22Rv1 (cell line): Measurements from ENCODE around the gene BRF1.

Source experiments
- H3K27ac ChIP-seq: fragments of 450-650 bp; 2 replicates; pipeline ENCODE4 v1.5.1; 2017
- ZFX ChIP-seq: fragments of 450-650 bp; IDR thresholded peaks from 2 replicates; pipeline ENCODE4 v1.6.1; 2017; ENCODE audit warnings: antibody characterized with exemption, borderline replicate concordance
- TF ChIP-seq, protein P1 (sequence below): fragments of 450-650 bp; IDR thresholded peaks from 2 replicates; pipeline ENCODE4 v1.5.1; 2017; ENCODE audit warnings: mild to moderate bottlenecking

Gene BRF1

DNA sequence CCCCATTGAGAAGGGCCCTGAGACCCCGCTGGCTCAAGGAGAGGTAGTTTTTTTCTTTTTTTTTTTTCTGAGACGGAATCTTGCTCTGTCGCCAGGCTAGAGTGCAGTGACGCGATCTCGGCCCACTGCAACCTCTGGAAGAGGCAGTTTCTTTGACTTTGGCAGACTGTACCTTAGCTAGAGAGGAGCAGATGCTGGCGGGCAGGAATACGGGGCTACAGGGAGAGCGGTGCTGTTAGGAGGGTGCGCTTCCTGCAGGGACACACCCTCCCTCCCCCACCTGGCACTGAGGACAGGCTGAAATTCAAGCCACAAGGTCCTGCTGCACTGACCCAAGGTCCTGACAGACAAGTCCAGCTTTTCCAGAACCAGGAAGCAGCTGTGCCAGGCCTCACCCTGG, 87.4 kb downstream of the BRF1 start:
- H3K27ac ChIP-seq = no peak overlapping the region
- TF ChIP-seq, protein P1, sequence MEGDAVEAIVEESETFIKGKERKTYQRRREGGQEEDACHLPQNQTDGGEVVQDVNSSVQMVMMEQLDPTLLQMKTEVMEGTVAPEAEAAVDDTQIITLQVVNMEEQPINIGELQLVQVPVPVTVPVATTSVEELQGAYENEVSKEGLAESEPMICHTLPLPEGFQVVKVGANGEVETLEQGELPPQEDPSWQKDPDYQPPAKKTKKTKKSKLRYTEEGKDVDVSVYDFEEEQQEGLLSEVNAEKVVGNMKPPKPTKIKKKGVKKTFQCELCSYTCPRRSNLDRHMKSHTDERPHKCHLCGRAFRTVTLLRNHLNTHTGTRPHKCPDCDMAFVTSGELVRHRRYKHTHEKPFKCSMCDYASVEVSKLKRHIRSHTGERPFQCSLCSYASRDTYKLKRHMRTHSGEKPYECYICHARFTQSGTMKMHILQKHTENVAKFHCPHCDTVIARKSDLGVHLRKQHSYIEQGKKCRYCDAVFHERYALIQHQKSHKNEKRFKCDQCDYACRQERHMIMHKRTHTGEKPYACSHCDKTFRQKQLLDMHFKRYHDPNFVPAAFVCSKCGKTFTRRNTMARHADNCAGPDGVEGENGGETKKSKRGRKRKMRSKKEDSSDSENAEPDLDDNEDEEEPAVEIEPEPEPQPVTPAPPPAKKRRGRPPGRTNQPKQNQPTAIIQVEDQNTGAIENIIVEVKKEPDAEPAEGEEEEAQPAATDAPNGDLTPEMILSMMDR = no peak
- TF ChIP-seq ZFX = no peak

DNA sequence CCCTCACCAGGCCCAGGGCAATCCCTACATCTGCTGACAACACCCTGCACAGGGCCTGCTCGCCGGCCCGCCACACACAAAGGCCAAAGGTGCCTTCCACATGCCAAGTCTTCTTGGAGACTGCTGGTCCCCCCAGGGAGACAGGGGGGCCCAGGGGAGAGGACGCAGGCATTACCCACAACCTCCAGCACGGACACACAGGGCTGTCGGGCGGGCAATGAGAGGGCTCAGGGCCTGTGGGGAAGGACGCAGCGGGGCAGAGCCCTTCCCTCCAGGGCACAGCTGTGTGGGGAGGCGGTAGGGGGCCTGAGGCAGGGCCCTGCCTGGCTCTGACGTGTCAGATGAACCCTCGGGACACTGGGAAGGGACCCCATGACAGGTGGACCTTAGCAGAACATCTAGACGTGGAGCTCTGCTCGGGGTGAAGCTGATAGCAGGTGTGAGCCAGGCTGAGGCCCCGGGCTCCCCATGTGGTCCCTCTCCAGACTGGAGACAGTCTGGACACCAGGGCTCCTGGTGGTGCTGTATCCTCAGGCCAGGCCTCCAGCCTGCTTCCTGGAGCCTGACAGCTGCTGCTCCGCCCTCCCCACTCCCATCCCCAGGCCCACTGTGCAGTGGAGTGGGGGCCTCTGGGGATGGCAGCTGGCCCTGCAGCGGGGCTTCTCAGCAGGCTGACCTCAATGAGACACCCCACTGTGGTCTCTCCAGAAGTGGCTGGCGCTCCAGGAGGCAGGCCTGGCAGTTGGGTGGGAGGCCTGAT, 88.1 kb downstream of the BRF1 start:
- TF ChIP-seq, protein P1 = no peak
- TF ChIP-seq ZFX = no peak
- no peak overlapping the region for H3K27ac ChIP-seq

DNA sequence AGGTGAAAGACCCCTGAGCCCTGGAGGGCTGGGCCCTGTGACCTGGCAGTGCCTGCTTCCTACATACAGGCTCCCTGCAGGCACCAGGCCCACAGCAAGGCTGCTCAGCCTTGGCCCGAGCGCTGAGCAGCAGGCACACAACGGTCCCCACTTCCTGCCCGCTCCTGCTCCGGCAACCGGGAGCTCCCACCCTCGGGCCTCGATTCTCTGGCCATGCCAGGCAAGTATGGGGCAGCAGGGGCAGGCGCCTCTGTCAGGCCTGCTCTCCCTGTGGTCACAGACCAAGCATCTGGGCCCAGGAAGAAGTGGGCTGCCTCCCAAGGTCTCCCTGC, 89.1 kb downstream of the BRF1 start:
- TF ChIP-seq ZFX = no peak
- TF ChIP-seq, protein P1 = no peak
- no peak overlapping the region for H3K27ac ChIP-seq

DNA sequence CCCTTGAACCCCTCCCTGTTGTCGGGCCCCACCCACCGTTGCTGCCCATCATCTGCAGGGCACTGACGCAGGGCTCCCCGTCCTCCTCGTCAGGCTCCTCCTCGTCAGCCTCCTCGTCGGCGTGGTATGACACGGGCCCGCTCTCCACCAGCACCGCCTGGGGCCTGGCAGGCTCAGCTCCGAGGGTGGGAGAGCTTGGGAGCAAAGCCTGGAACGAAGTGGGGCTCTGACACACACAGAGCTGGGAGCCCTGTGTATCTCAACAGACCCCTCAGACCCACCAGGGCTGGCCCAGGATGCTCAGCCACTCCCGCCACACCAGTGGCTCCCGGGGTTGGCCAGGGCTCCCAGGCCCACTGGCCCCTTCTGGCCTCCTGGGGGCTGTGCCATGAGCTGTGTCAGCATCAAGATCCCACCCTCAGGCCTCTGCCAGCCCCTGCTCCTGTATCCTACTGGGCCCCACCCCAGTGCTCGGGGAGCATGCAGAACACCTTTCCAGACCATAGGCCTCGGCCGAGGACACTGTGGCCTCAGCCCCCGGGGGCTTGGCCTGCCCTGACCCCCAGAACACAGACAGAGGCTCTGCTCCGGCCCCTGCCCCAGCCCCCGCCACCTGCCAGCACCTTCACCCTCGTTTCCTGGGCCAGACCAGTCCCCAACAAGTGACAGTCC, 89.6 kb downstream of the BRF1 start:
- no peak overlapping the region for H3K27ac ChIP-seq
- TF ChIP-seq ZFX = no peak
- TF ChIP-seq, protein P1 = no peak

DNA sequence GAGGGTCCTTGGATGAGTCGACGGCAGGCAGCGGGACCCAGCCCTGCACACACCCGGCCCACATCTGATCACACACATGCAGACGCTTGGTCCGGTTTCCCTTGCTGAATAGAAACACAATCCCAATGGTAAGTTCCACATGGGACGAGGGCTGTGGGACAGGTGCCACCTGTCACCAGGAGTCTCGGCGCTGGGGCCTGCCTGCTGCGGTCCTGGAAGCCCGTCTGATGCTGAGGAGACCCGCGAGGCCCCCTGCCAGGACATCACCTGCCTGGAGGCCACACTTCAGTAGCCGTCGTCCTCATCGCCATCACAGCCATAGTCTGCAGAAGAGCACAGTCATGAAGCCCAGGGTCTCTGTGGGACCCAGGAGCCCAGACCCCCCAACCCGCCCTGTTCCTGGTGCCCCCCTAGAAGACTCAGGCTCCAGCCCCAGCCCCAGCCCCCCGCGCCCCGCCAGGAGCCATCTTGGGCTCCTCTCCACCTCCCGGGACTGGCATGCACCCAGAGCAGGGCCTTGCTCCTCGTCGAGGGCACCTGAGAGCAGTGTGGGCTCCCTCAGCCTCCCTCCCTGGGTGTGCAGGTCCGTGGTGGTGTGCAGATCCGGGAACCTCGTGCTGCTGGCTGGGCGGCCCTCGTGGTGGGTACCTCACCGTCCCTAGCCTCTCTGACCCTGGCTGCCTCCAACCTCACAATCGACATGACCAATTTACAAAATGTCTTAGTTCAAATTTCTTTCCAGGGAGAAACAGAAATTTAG, 90.4 kb downstream of the BRF1 start:
- no peak overlapping the region for H3K27ac ChIP-seq
- TF ChIP-seq, protein P1 = no peak
- no peak for TF ChIP-seq ZFX

DNA sequence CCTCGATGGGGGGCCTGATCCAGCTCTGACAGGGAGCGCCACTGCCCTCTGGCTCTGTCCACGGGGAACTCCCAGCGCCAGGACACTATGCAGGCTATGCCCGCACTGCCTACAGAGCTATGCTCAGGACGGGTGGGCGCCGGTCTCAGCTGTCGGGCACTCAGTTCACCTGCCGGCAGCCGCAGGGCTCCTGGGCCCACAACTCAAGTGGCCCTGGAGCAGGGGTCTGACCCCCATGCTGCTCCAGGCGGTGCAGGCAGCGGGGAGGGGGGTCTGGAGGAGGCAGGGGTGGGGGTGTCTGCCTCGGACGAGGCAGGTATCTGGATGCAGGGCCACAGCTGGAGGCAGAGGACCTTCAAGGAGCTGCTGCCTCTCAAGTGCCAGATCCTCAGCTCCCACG, 91.2 kb downstream of the BRF1 start:
- no peak for TF ChIP-seq ZFX
- TF ChIP-seq, protein P1 = no peak
- no peak overlapping the region for H3K27ac ChIP-seq

DNA sequence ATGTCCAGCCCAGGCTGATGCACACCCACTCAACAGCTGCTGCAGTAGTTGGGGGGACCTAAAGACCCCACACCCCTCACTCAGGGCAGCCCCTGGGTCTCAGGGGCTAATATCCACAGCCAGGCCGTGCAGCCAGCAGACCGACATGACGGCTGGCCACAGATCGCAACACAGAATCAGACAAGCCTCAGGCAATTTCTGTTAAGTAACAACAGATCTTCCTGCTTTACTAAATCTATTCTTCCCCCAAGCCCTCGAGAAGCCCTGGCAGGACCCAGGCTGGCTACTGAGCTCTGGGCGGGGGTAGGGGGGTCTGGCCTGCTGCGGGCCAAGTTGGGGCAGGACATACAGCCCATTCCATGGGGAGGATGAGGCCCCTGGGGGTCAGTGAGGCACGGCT, 91.7 kb downstream of the BRF1 start:
- TF ChIP-seq ZFX = no peak
- TF ChIP-seq, protein P1 = no peak
- H3K27ac ChIP-seq = no peak overlapping the region
